Caco-2 (cell line): ENCODE results near the gene ETFA. TPM values are rescaled to one million over a fixed set of nuclear protein-coding genes. Genes with fewer than 3 reads are reported as not detected.
A peak's percentile ranks its signal among the peaks of the same experiment; 100 is the strongest.

Source experiments
- BruUV-seq: library from RNA; stranded (reverse); fragments of 400-500 nt; replicated peaks from 2 replicates; lab custom pipeline; 2021; lab: Mats Ljungman, UMichigan
- CTCF ChIA-PET: fragments of 300-600 bp; sonication (Branson Sonifier 250); formaldehyde crosslinking; loops from one replicate; lab custom pipeline; 2022; ENCODE audit warnings: antibody characterized with exemption; lab: Charles Lee
- POLR2A ChIA-PET: fragments of 300-600 bp; sonication (Branson Sonifier 250); formaldehyde crosslinking; loops from one replicate; lab custom pipeline; 2022; ENCODE audit warnings: antibody characterized with exemption; lab: Charles Lee
- DNase-seq, 2 experiments: peaks; one replicate each; pipeline versions ENCODE4 v3.0.0 to v3.0.0-alpha.2; 2020 to 2022
- H3K27me3 ChIP-seq: replicated peaks from 2 replicates; pipeline ENCODE4 v1.6.0; 2011; ENCODE audit warnings: low read length; ENCODE audit not compliant: control insufficient read depth, insufficient read depth
- H3K36me3 ChIP-seq: 2 replicates; pipeline ENCODE4 v1.5.1; 2011; ENCODE audit warnings: low read length; ENCODE audit not compliant: control insufficient read depth, insufficient read depth
- H3K4me1 ChIP-seq: fragments of 250-450 bp; sonication (Bioruptor Pico); 2 replicates; pipeline ENCODE4 v1.5.1; 2020; ENCODE audit warnings: mild to moderate bottlenecking
- H3K4me3 ChIP-seq: 2 replicates; pipeline ENCODE4 v1.5.1; 2011; ENCODE audit warnings: low read depth, mild to moderate bottlenecking, control low read depth, low read length
- H3K9me3 ChIP-seq: fragments of 250-450 bp; sonication (Bioruptor Pico); 2 replicates; pipeline ENCODE4 v1.5.1; 2020; ENCODE audit warnings: mild to moderate bottlenecking, moderate library complexity
- H3K27ac Mint-ChIP-seq: one replicate; pipeline ENCODE4 v1.8.0; 2022; ENCODE audit warnings: mixed read lengths; ENCODE audit not compliant: unreplicated experiment
- H3K27me3 Mint-ChIP-seq: one replicate; pipeline ENCODE4 v1.8.0; 2022; ENCODE audit warnings: mixed read lengths; ENCODE audit not compliant: insufficient read depth, unreplicated experiment
- H3K36me3 Mint-ChIP-seq: one replicate; pipeline ENCODE4 v1.8.0; 2022; ENCODE audit warnings: mild to moderate bottlenecking, mixed read lengths; ENCODE audit not compliant: insufficient read depth, unreplicated experiment
- H3K4me1 Mint-ChIP-seq: one replicate; pipeline ENCODE4 v1.8.0; 2022; ENCODE audit warnings: low read depth, mixed read lengths; ENCODE audit not compliant: unreplicated experiment
- H3K4me3 Mint-ChIP-seq: one replicate; pipeline ENCODE4 v1.8.0; 2022; ENCODE audit warnings: mild to moderate bottlenecking, moderate library complexity, mixed read lengths; ENCODE audit not compliant: unreplicated experiment
- H3K9me3 Mint-ChIP-seq: one replicate; pipeline ENCODE4 v1.8.0; 2022; ENCODE audit warnings: mixed read lengths; ENCODE audit not compliant: unreplicated experiment
- intact Hi-C: fragments of 100-400 bp; cut with micrococcal nuclease; formaldehyde crosslinking; loops from one replicate; pipeline ENCODE4 v1.10.0; 2022; ENCODE audit not compliant: unreplicated experiment
- total RNA-seq: library from RNA; stranded (reverse); gene quantifications from 2 replicates; pipeline ENCODE4 v1.2.3, GENCODE V29; 2022
- TF ChIP-seq, protein P1 (sequence below), 2 experiments: fragments of 200-600 bp in 1 of 2; IDR thresholded peaks; 1 replicate in 1 of 2; 2 replicates in 1 of 2; pipeline versions ENCODE4 v1.5.1 to v1.8.0; 2011 to 2022; ENCODE audit warnings: antibody characterized with exemption in 1 of 2, control low read depth in 1 of 2, inconsistent platforms in 1 of 2, low read depth in 1 of 2, low read length in 1 of 2, mild to moderate bottlenecking in 1 of 2, moderate library complexity in 1 of 2; ENCODE audit not compliant: insufficient read depth in 1 of 2, severe bottlenecking in 1 of 2, unreplicated experiment in 1 of 2

Gene ETFA
- total RNA-seq, 1 experiment from 2014 or later: 260 TPM

DNA sequence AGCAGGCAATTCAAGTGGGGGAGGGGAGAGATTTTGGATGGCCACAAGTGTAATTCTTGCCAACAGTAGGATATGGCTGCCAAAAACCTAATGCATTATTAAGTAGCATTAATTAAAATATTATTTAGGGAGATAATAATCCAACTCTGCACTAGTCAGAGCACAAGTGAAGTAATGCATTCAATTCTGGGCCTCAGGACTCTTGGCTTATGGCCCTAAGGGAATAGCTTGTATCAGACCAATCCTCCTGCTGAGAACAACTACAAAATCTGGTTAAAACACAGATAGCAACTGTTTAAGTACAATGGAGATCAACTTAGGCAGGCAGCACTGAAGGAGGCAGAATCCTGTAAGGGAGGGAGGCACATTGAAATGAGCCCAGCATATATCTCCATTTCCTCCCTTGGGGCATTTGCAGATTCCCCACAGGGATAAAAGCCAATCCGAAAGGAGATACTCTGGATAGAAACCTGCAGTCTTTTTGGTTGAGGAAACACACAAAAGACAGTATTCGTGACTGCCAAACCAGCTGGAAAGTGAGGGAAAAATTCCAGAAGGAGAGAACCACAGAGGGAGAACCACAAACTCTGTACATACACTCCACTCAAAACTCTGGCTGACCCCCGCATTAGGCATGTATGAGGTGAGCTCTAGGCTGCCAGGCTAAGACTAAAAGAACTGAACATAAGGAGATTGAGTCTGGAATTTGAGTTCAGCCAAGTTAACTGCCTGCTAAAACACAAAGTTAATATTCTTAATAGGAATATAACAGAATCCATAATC is 57.4 kb downstream of the ETFA start:
- no peak overlapping the region for H3K4me3 ChIP-seq
- intact Hi-C loops: no loop called here
- no TSS peak for BruUV-seq
- no peaks in the 10 kb centered on the region for H3K27me3 ChIP-seq
- ChIA-PET CTCF (no interaction called here), POLR2A (no interaction called here)
- H3K4me1 ChIP-seq: peaks cover 24% of the 10 kb centered on the region
- H3K9me3 Mint-ChIP-seq: no peaks in the 10 kb centered on the region
- H3K36me3 Mint-ChIP-seq: peaks cover 7% of the 10 kb centered on the region
- H3K27ac Mint-ChIP-seq: no peak overlapping the region
- H3K4me3 Mint-ChIP-seq: no peak overlapping the region
- H3K4me1 Mint-ChIP-seq: peaks cover 29% of the 10 kb centered on the region
- no peaks in the 10 kb centered on the region for H3K9me3 ChIP-seq
- TF ChIP-seq, protein P1, sequence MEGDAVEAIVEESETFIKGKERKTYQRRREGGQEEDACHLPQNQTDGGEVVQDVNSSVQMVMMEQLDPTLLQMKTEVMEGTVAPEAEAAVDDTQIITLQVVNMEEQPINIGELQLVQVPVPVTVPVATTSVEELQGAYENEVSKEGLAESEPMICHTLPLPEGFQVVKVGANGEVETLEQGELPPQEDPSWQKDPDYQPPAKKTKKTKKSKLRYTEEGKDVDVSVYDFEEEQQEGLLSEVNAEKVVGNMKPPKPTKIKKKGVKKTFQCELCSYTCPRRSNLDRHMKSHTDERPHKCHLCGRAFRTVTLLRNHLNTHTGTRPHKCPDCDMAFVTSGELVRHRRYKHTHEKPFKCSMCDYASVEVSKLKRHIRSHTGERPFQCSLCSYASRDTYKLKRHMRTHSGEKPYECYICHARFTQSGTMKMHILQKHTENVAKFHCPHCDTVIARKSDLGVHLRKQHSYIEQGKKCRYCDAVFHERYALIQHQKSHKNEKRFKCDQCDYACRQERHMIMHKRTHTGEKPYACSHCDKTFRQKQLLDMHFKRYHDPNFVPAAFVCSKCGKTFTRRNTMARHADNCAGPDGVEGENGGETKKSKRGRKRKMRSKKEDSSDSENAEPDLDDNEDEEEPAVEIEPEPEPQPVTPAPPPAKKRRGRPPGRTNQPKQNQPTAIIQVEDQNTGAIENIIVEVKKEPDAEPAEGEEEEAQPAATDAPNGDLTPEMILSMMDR (IDR thresholded peaks at IDR 0.05; ENCODE audit: insufficient read depth in 1 of 2, low read depth in 1 of 2, low read length in 1 of 2, severe bottlenecking in 1 of 2, unreplicated experiment in 1 of 2): no peak
- no peaks in the 10 kb centered on the region; the same call in 1 of the 2 replicates for H3K36me3 ChIP-seq
- DNase-seq: no peak
- no peaks in the 10 kb centered on the region for H3K27me3 Mint-ChIP-seq

DNA sequence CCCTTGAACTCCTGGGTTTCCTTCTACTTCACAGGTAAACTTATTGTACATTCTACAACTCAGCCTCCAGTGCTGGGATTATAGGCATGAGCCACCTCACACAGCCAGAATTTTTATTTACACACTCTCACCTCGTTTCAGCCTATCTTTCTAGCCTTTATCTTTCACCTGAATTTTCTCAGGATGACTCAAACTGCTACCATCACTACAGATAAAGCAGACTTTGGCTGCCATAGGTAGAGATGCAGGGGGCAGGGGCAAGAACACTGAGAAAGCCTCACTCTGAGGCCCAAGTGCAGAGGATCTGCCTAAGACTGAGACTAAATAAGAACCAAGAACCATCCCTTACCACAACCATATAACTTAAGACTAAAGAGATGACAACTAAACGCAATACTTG is 59.0 kb downstream of the ETFA start:
- CTCF ChIA-PET: no interaction called here
- H3K4me1 Mint-ChIP-seq: peaks cover 29% of the 10 kb centered on the region

DNA sequence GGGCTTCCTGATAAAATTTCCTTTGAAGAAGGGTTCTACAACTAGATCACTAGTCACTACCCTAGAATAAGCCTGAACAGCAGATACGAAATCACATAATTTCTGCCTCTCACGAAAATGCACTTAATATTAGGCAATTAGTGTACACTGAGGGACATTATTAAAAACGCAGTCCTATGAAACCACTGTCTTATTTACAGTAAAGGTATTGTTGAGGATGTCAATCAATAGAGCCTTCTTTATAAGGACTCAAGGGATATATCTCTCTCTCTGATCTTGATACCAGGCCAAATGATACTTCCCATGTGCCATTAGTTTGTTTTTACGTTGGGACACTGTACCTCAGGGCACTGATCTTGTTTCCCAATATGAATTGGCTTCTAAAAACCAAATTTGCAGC is 59.6 kb downstream of the ETFA start:
- Mint-ChIP-seq H3K27ac (peak overlapping the region; percentile 63), H3K27me3 (no peaks in the 10 kb centered on the region), H3K36me3 (peaks cover 6% of the 10 kb centered on the region), H3K9me3 (no peaks in the 10 kb centered on the region), H3K4me3 (no peak overlapping the region), H3K4me1 (peaks cover 29% of the 10 kb centered on the region)
- BruUV-seq: no TSS peak
- no peak for DNase-seq
- Histone ChIP-seq H3K27me3 (no peaks in the 10 kb centered on the region), H3K4me3 (no peak overlapping the region), H3K9me3 (no peaks in the 10 kb centered on the region), H3K36me3 (no peaks in the 10 kb centered on the region; the same call in 1 of the 2 replicates), H3K4me1 (peaks cover 24% of the 10 kb centered on the region)
- TF ChIP-seq, protein P1 (IDR thresholded peaks at IDR 0.05; ENCODE audit: insufficient read depth in 1 of 2, low read depth in 1 of 2, low read length in 1 of 2, severe bottlenecking in 1 of 2, unreplicated experiment in 1 of 2): no peak
- ChIA-PET CTCF (no interaction called here), POLR2A (no interaction called here)
- intact Hi-C loops: no loop called here

More for the DNA sequence above, 59.0 kb downstream of the ETFA start:
- Mint-ChIP-seq H3K9me3 (no peaks in the 10 kb centered on the region), H3K4me3 (no peak overlapping the region), H3K36me3 (peaks cover 6% of the 10 kb centered on the region), H3K27ac (peak overlapping the region; percentile 63), H3K27me3 (no peaks in the 10 kb centered on the region)
- intact Hi-C loops: no loop called here
- BruUV-seq: no TSS peak
- TF ChIP-seq, protein P1 (IDR thresholded peaks at IDR 0.05; ENCODE audit: insufficient read depth in 1 of 2, low read depth in 1 of 2, low read length in 1 of 2, severe bottlenecking in 1 of 2, unreplicated experiment in 1 of 2): no peak
- Histone ChIP-seq H3K4me3 (no peak overlapping the region), H3K4me1 (peaks cover 24% of the 10 kb centered on the region), H3K9me3 (no peaks in the 10 kb centered on the region), H3K27me3 (no peaks in the 10 kb centered on the region), H3K36me3 (no peaks in the 10 kb centered on the region; the same call in 1 of the 2 replicates)
- POLR2A ChIA-PET: no interaction called here
- DNase-seq: peak in 1 of 2 experiments; percentile 13
